ENCODE results near the gene PPP1R12A. TPM values are rescaled to one million over a fixed set of nuclear protein-coding genes. Genes with fewer than 3 reads are reported as not detected.

Gene PPP1R12A
- total RNA-seq, 1 experiment from 2014 or later, result 69.9 TPM

DNA sequence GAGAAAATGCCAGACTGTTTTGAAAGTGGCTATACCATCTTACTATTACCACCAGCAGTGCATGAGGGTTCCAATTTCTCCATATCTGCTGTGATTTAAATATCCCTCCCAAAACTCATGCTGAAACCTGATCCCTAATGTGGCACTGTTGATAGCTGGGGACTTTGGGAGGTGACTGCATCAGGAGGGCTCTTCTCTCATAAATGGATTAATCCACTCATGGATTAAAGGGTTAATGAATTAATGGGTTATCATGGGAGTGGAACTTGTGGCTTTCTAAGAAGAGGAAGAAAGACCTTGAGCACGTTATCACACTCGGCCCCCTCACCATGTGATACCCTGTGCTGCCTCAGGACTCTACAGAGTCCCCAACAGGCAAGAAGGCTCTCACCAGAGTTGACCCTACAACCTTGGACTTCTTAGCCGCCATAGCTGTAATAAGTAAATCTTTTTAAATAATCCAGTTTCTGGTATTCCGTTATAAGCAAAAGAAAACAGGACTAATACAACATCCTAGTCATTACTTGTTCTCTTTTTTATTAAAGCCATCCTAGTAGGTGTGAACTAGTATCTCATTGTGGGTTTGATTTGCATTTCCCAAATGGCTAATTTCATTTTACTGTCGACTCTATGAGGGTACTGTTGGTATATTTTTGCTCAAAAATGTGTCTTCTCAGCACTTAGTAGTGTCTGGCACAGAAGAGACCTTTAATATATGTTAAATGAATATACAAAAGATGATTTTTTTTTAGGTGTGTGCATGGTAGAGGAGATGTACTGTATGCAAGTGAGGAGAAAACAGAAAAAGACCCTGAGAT is 14.3 kb downstream of the PPP1R12A start:
- no peak for DNase-seq
- Histone ChIP-seq H3K4me2 (no peak overlapping the region), H2AFZ (no peak overlapping the region), H3K79me2 (ENCODE audit: low read depth) (peaks cover 96% of the 10 kb centered on the region), H4K20me1 (ENCODE audit: insufficient read depth) (peaks cover 24% of the 10 kb centered on the region), H3K27ac (no peak overlapping the region), H3K4me3 (no peak overlapping the region), H3K27me3 (ENCODE audit: insufficient read depth, low read depth) (no peaks in the 10 kb centered on the region), H3K36me3 (ENCODE audit: low read depth) (peaks cover 4% of the 10 kb centered on the region; the same call in 1 of the 2 replicates), H3F3A (ENCODE audit: insufficient read depth, low read depth) (0 out of 2 replicates have a peak, but pooled peaks cover 4% of the 10 kb centered on the region), H3K4me1 (replicated peaks; ENCODE audit: insufficient read depth) (no peaks in the 10 kb centered on the region), H3K9me2 (ENCODE audit: insufficient read depth) (no peaks in the 10 kb centered on the region), H3K9me3 (ENCODE audit: insufficient read depth, low read depth) (no peaks in the 10 kb centered on the region)
- ChIA-PET POLR2A (ENCODE audit: unreplicated experiment) (no interaction called here), CTCF (no interaction called here)
- TF ChIP-seq, protein P1, sequence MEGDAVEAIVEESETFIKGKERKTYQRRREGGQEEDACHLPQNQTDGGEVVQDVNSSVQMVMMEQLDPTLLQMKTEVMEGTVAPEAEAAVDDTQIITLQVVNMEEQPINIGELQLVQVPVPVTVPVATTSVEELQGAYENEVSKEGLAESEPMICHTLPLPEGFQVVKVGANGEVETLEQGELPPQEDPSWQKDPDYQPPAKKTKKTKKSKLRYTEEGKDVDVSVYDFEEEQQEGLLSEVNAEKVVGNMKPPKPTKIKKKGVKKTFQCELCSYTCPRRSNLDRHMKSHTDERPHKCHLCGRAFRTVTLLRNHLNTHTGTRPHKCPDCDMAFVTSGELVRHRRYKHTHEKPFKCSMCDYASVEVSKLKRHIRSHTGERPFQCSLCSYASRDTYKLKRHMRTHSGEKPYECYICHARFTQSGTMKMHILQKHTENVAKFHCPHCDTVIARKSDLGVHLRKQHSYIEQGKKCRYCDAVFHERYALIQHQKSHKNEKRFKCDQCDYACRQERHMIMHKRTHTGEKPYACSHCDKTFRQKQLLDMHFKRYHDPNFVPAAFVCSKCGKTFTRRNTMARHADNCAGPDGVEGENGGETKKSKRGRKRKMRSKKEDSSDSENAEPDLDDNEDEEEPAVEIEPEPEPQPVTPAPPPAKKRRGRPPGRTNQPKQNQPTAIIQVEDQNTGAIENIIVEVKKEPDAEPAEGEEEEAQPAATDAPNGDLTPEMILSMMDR (conservative IDR thresholded peaks at IDR 0.05), result no peak
- no peak for TF ChIP-seq EZH2 (IDR thresholded peaks at IDR 0.05; ENCODE audit: low read depth)
- BruUV-seq (replicated peaks), result no TSS peak
- intact Hi-C loops (cut with micrococcal nuclease; ENCODE audit: unreplicated experiment), result no loop called here

DNA sequence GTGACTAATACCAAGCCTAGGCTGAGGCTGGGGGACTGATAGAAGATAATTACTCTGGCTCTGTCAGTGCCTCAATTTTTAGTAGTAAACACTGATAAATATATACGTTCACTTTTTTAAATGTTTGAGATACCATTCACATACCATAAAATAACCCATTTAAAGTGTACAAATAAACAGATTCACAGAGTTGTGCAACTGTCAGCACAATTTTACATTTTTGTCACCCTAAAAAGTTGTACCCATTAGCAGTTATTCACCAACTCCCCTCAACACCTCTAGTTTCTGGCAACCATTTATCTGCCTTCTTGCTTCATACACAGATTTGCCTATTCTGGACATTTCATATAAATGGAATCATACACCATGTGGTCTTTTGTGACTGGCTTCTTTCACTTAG is 15.1 kb downstream of the PPP1R12A start:
- Histone ChIP-seq H3K36me3 (ENCODE audit: low read depth) (peaks cover 4% of the 10 kb centered on the region; the same call in 1 of the 2 replicates), H2AFZ (no peak overlapping the region), H3K79me2 (ENCODE audit: low read depth) (peaks cover 96% of the 10 kb centered on the region), H3K4me1 (replicated peaks; ENCODE audit: insufficient read depth) (no peaks in the 10 kb centered on the region), H3K4me2 (no peak overlapping the region), H3K27me3 (ENCODE audit: insufficient read depth, low read depth) (no peaks in the 10 kb centered on the region), H3K4me3 (no peak overlapping the region), H4K20me1 (ENCODE audit: insufficient read depth) (peaks cover 16% of the 10 kb centered on the region), H3F3A (ENCODE audit: insufficient read depth, low read depth) (0 out of 2 replicates have a peak, but pooled peaks cover 4% of the 10 kb centered on the region), H3K27ac (no peak overlapping the region), H3K9me3 (ENCODE audit: insufficient read depth, low read depth) (no peaks in the 10 kb centered on the region), H3K9me2 (ENCODE audit: insufficient read depth) (no peaks in the 10 kb centered on the region)
- no peak for DNase-seq
- TF ChIP-seq, protein P1 (conservative IDR thresholded peaks at IDR 0.05), result no peak
- TF ChIP-seq EZH2 (IDR thresholded peaks at IDR 0.05; ENCODE audit: low read depth), result no peak
- no TSS peak for BruUV-seq (replicated peaks)
- POLR2A ChIA-PET (ENCODE audit: unreplicated experiment), result no interaction called here
- intact Hi-C loops (cut with micrococcal nuclease; ENCODE audit: unreplicated experiment), result no loop called here
- CTCF ChIA-PET, result no interaction called here

- BruUV-seq (replicated peaks), result no TSS peak
- Histone ChIP-seq H2AFZ (no peak overlapping the region), H3K4me2 (no peak overlapping the region), H3K27ac (no peak overlapping the region), H3K4me1 (replicated peaks; ENCODE audit: insufficient read depth) (no peaks in the 10 kb centered on the region), H3K4me3 (no peak overlapping the region), H3K79me2 (ENCODE audit: low read depth) (peaks cover 92% of the 10 kb centered on the region), H3K9me2 (ENCODE audit: insufficient read depth) (no peaks in the 10 kb centered on the region), H3K27me3 (ENCODE audit: insufficient read depth, low read depth) (no peaks in the 10 kb centered on the region), H3K9me3 (ENCODE audit: insufficient read depth, low read depth) (no peaks in the 10 kb centered on the region), H3F3A (ENCODE audit: insufficient read depth, low read depth) (0 out of 2 replicates have a peak, but pooled peaks cover 4% of the 10 kb centered on the region), H4K20me1 (ENCODE audit: insufficient read depth) (peaks cover 8% of the 10 kb centered on the region), H3K36me3 (ENCODE audit: low read depth) (peaks cover 4% of the 10 kb centered on the region; the same call in 1 of the 2 replicates)
- ChIA-PET POLR2A (ENCODE audit: unreplicated experiment) (no interaction called here), CTCF (no interaction called here)
- DNase-seq, result no peak
- intact Hi-C loops (cut with micrococcal nuclease; ENCODE audit: unreplicated experiment), result no loop called here
- TF ChIP-seq EZH2 (IDR thresholded peaks at IDR 0.05; ENCODE audit: low read depth), result no peak
- TF ChIP-seq, protein P1 (conservative IDR thresholded peaks at IDR 0.05), result no peak
These were observed 18.1 kb downstream of the PPP1R12A start for GRCh38 chr12:79916826-79917225.

Data from PC-9 (cell line).